Brain microvascular endothelial cell (primary cell): ENCODE results near the gene ZFP82.

Experiments
- DNase-seq: peaks from one replicate; pipeline ENCODE4 v3.0.0-alpha.2; 2020
- H3K27ac ChIP-seq: fragments of 250-450 bp; sonication (Bioruptor Pico); 2 replicates; pipeline ENCODE4 v1.5.1; 2020; ENCODE audit warnings: mild to moderate bottlenecking, moderate library complexity
- H3K27me3 ChIP-seq: fragments of 250-450 bp; sonication (Bioruptor Pico); replicated peaks from 2 replicates; pipeline ENCODE4 v1.5.1; 2020; ENCODE audit warnings: mild to moderate bottlenecking
- H3K36me3 ChIP-seq: fragments of 250-450 bp; sonication (Bioruptor Pico); replicated peaks from 2 replicates; pipeline ENCODE4 v1.5.1; 2020; ENCODE audit warnings: mild to moderate bottlenecking
- H3K4me3 ChIP-seq: 2 replicates; pipeline ENCODE4 v1.5.1; 2011; ENCODE audit warnings: low read depth, mild to moderate bottlenecking, control low read depth, low read length, moderate library complexity
- in situ Hi-C: cut with HindIII; loops from 2 replicates; pipeline ENCODE4 v1.10.0; 2017; ENCODE audit warnings: low sequenced_read_pairs, low pct_ligation_motif_present
- TF ChIP-seq, protein P1 (sequence below): IDR thresholded peaks from 2 replicates; pipeline ENCODE4 v1.5.1; 2011; ENCODE audit warnings: low read depth, mild to moderate bottlenecking, moderate library complexity, low read length, control low read depth, inconsistent platforms; ENCODE audit errors: missing control alignments

Gene ZFP82

DNA sequence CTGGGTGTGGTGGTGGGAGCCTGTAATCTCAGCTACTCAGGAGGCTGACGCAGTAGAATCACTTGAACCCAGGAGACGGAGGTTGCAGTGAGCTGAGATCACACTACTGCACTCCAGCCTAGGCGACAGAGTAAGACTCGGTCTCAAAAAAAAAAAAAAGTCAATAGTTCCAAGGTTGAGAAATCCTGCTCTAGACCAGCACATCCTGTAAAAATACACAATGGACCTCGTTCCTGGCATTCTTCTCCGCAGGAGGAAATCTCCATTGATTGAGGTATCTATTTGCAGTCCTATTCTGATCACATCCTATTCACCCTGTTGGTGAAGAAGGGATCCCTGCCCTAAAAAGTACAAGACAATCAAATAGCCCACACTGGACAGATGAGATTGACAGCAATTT, 54.6 kb downstream of the ZFP82 start:
- Histone ChIP-seq H3K36me3 (no peaks in the 10 kb centered on the region), H3K4me3 (no peak overlapping the region), H3K27ac (no peak overlapping the region), H3K27me3 (no peaks in the 10 kb centered on the region)
- no peak for DNase-seq
- TF ChIP-seq, protein P1, sequence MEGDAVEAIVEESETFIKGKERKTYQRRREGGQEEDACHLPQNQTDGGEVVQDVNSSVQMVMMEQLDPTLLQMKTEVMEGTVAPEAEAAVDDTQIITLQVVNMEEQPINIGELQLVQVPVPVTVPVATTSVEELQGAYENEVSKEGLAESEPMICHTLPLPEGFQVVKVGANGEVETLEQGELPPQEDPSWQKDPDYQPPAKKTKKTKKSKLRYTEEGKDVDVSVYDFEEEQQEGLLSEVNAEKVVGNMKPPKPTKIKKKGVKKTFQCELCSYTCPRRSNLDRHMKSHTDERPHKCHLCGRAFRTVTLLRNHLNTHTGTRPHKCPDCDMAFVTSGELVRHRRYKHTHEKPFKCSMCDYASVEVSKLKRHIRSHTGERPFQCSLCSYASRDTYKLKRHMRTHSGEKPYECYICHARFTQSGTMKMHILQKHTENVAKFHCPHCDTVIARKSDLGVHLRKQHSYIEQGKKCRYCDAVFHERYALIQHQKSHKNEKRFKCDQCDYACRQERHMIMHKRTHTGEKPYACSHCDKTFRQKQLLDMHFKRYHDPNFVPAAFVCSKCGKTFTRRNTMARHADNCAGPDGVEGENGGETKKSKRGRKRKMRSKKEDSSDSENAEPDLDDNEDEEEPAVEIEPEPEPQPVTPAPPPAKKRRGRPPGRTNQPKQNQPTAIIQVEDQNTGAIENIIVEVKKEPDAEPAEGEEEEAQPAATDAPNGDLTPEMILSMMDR: no peak
- in situ Hi-C loops: no loop called here
